Thoracic aorta (tissue), 2 donors: ENCODE results near the gene MRPL36. TPM values are rescaled to one million over a fixed set of nuclear protein-coding genes. Genes with fewer than 3 reads are reported as not detected.
A peak's percentile ranks its signal among the peaks of the same experiment; 100 is the strongest.

Experiments
- ATAC-seq: fragments of 150-250 bp; one replicate; pipeline ENCODE4 v1.8.0; 2017; ENCODE audit warnings: low read depth; ENCODE audit not compliant: insufficient number of reproducible peaks, low FRiP score
- DNase-seq: peaks from one replicate; pipeline ENCODE4 v3.0.0-alpha.2; 2020; ENCODE audit warnings: low spot score
- H3K27ac ChIP-seq, 2 donors: fragments of 200-600 bp; sonication (generic); 1 replicate in 1 of 2; 2 replicates in 1 of 2; pipeline ENCODE4 v1.5.1; 2016; ENCODE audit warnings: mild to moderate bottlenecking in 2 of 2, moderate library complexity in 2 of 2
- H3K27me3 ChIP-seq: fragments of 200-600 bp; sonication (generic); replicated peaks from 2 replicates; pipeline ENCODE4 v1.6.0; 2016; ENCODE audit warnings: mild to moderate bottlenecking; ENCODE audit not compliant: insufficient read depth
- H3K36me3 ChIP-seq: fragments of 200-600 bp; sonication (generic); one replicate; pipeline ENCODE4 v1.5.1; 2016
- H3K4me1 ChIP-seq, 2 donors: fragments of 200-600 bp; sonication (generic); 1 replicate in 1 of 2; 2 replicates in 1 of 2; pipeline versions ENCODE4 v1.5.1 to v1.6.0; 2016; ENCODE audit warnings: low read depth in 2 of 2, mild to moderate bottlenecking in 1 of 2; ENCODE audit not compliant: control insufficient read depth in 1 of 2
- H3K4me3 ChIP-seq: fragments of 200-600 bp; sonication (generic); 2 replicates; pipeline ENCODE4 v1.5.1; 2016; ENCODE audit warnings: mild to moderate bottlenecking
- H3K9me3 ChIP-seq: fragments of 200-600 bp; sonication (generic); 2 replicates; pipeline ENCODE4 v1.5.1; 2016
- total RNA-seq, 2 donors: library from RNA; depleted of rRNA; stranded (reverse); fragments of >200 nt; gene quantifications; one replicate each; pipeline versions ENCODE4 v1.1.0 to v1.2.3, GENCODE V29; 2016
- TF ChIP-seq, protein P1 (sequence below): fragments of 200-600 bp; sonication (generic); IDR thresholded peaks from one replicate; pipeline ENCODE4 v1.5.1; 2019; ENCODE audit warnings: antibody characterized with exemption

Gene MRPL36
- 10 to 100 TPM; 26.2 to 26.9 TPM for total RNA-seq

DNA sequence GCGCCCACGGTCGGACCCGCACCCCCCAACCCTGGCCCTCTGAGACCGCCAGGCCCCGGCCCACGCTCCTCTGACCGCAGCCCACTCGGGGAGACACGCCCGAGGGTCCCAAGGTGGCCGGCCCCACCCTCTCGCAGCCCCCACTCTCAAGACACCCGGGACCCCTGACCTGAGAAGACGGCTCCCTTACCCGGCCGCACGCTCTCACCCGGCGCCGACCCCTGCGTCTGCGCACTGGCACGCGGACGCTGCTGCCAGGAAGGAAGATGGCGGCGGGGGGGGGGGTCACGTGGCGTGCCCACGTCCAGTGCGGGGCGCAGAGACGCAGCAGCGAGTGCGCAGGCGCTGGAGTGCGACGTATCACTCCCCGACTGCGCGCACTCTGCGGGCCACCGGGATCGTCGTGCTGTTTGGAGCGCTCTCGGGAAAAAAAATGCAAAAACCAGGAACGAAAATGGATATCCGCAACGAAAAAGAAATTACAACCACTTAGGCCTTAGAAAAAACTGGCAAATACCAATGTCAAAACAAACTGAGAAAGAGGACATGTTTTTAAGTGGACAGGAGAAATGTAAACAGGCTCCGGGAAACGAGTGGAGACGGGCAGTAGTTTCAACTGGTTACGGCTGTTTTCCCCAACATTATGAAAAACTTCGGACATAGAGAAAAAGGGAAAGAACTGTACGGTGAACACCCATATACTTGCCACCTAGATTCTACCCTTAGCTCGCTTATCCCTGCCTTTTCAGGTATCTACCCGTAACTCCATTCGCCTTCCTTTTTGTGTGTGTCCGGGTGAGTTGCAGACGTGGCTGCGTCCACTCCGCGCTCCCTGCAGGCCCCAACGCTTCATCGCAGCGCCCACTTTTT, at the start of gene MRPL36:
Gene MRPL36, minus strand, starts transcription at position 236 of the 870 bp plus-strand sequence. CDS start 902 bp downstream, outside the sequence.
- peaks cover 21% of the 10 kb centered on the region for H3K36me3 ChIP-seq
- H3K27ac ChIP-seq, result peak within 1 kb of the TSS; percentile 65 to 70
- peak within 1 kb of the TSS; percentile 86 for H3K4me3 ChIP-seq
- TF ChIP-seq, protein P1, sequence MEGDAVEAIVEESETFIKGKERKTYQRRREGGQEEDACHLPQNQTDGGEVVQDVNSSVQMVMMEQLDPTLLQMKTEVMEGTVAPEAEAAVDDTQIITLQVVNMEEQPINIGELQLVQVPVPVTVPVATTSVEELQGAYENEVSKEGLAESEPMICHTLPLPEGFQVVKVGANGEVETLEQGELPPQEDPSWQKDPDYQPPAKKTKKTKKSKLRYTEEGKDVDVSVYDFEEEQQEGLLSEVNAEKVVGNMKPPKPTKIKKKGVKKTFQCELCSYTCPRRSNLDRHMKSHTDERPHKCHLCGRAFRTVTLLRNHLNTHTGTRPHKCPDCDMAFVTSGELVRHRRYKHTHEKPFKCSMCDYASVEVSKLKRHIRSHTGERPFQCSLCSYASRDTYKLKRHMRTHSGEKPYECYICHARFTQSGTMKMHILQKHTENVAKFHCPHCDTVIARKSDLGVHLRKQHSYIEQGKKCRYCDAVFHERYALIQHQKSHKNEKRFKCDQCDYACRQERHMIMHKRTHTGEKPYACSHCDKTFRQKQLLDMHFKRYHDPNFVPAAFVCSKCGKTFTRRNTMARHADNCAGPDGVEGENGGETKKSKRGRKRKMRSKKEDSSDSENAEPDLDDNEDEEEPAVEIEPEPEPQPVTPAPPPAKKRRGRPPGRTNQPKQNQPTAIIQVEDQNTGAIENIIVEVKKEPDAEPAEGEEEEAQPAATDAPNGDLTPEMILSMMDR, result no peak
- DNase-seq, result peak; percentile 76
- no peaks in the 10 kb centered on the region for H3K9me3 ChIP-seq
- ATAC-seq, result peak; percentile 52
- H3K27me3 ChIP-seq, result no peaks in the 10 kb centered on the region
- peaks cover 4 to 16% of the 10 kb centered on the region in 2 donors for H3K4me1 ChIP-seq

DNA sequence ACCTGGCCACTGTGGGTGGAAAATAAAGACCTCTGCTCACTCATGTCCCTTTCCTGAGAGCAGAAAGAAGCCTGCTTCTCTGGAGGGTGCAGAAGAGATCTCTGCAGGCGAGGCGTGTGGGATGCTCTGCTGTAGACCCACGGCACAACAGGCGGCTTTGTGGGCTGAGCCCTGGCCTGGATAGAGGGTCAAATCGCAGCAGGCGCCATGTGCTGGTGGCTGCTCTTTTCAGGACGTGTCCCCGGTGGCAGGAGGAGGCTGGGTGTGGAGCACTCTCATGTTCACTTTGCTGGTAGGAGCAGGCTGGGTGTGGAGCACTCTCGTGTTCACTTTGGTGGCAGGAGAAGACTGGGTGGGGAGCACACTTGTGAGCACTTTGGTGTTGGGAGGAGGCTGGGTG, 48.0 kb upstream of the MRPL36 start:
- Histone ChIP-seq H3K4me3 (no peak overlapping the region), H3K27me3 (no peaks in the 10 kb centered on the region), H3K27ac (no peak overlapping the region), H3K9me3 (no peaks in the 10 kb centered on the region), H3K4me1 (no peaks in the 10 kb centered on the region), H3K36me3 (no peaks in the 10 kb centered on the region)
- DNase-seq, result no peak
- no peak for ATAC-seq
- TF ChIP-seq, protein P1, result no peak

DNA sequence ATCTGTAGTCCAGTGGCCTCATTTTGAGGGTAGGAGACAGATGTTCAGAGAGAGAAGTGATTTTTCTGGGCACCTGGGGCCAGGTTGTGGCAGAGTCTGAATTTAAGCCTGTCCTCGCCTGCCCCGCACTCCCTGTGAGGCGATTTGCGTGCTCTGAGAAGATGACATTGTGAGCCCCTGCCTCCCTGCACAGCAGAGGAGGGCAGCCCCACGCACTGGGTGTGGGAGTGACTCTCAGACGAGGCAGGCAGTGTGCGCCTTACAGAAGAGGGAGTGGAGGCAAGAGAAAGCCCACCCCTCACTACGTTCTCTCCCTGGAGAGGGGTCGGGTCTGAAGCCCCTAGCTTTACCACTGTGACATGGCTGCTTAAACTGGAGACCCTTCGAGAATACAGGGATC, 47.4 kb upstream of the MRPL36 start:
- no peak overlapping the region for H3K4me3 ChIP-seq
- TF ChIP-seq, protein P1, result no peak
- DNase-seq, result no peak
- no peaks in the 10 kb centered on the region for H3K4me1 ChIP-seq
- H3K27ac ChIP-seq, result no peak overlapping the region
- H3K36me3 ChIP-seq, result no peaks in the 10 kb centered on the region
- ATAC-seq, result no peak
- H3K9me3 ChIP-seq, result no peaks in the 10 kb centered on the region
- H3K27me3 ChIP-seq, result no peaks in the 10 kb centered on the region

DNA sequence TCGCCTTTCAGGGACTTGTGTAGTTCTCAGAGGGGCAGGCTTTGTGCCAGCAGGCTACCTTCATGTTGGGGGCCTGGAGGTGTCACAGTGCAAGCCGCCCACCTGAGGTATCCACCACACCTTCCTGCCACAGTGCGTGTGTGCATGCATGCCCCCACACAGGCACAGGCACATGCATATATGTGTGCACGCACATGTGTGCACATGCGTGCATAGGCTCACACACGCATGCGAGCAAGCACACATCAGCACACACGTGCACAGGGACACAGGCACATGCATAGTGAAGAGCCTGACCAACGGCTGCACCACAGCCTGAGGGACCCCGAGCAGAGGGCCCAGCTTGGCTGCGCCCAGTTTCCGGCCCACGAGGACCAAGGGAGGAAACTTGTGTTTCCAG, 46.9 kb upstream of the MRPL36 start:
- H3K4me3 ChIP-seq, result no peak overlapping the region
- H3K4me1 ChIP-seq, result no peaks in the 10 kb centered on the region
- no peak overlapping the region for H3K27ac ChIP-seq
- H3K36me3 ChIP-seq, result no peaks in the 10 kb centered on the region
- ATAC-seq (no peak), DNase-seq (no peak)
- TF ChIP-seq, protein P1, result no peak
- no peaks in the 10 kb centered on the region for H3K9me3 ChIP-seq
- no peaks in the 10 kb centered on the region for H3K27me3 ChIP-seq

DNA sequence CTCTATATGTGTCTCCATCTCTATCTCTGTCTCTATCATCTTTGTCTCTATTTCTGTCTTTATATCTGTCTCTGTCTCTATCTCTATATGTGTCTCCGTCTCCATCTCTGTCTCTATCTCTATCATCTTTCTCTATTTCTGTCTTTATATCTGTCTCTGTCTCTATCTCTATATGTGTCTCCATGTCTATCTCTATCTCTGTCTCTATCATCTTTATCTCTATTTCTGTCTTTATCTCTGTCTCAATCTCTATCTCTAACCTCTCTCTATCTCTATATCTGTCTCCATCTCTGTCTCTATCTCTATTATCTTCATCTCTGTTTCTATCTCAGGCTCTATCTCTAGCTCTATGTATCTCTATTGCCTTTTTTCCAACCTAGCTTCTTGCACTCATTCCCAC, 46.1 kb upstream of the MRPL36 start:
- DNase-seq (no peak), ATAC-seq (no peak)
- no peaks in the 10 kb centered on the region for H3K27me3 ChIP-seq
- TF ChIP-seq, protein P1, result no peak
- H3K4me3 ChIP-seq, result no peak overlapping the region
- H3K36me3 ChIP-seq, result no peaks in the 10 kb centered on the region
- no peak overlapping the region for H3K27ac ChIP-seq
- H3K4me1 ChIP-seq, result no peaks in the 10 kb centered on the region
- no peaks in the 10 kb centered on the region for H3K9me3 ChIP-seq
